Cerebellar nuclear complex (tissue), 1 donor: ENCODE measurements around the gene TIGAR.

ENCODE experiments used
- DNase-seq, 2 experiments: peaks; one replicate each; lab custom pipeline; 2025; lab: John Stamatoyannopoulos, UW

Gene TIGAR

GRCh38 chr12:4320853-4321701 is at the start of gene TIGAR:
Gene TIGAR (plus strand): TSS chr12:4321213. CDS start chr12:4321272, 59 bp downstream.
- peak; percentile 59 to 78 for DNase-seq

- no peak for DNase-seq
Measured at GRCh38 chr12:4271717-4272423, 49.1 kb upstream of the TIGAR start.

DNA sequence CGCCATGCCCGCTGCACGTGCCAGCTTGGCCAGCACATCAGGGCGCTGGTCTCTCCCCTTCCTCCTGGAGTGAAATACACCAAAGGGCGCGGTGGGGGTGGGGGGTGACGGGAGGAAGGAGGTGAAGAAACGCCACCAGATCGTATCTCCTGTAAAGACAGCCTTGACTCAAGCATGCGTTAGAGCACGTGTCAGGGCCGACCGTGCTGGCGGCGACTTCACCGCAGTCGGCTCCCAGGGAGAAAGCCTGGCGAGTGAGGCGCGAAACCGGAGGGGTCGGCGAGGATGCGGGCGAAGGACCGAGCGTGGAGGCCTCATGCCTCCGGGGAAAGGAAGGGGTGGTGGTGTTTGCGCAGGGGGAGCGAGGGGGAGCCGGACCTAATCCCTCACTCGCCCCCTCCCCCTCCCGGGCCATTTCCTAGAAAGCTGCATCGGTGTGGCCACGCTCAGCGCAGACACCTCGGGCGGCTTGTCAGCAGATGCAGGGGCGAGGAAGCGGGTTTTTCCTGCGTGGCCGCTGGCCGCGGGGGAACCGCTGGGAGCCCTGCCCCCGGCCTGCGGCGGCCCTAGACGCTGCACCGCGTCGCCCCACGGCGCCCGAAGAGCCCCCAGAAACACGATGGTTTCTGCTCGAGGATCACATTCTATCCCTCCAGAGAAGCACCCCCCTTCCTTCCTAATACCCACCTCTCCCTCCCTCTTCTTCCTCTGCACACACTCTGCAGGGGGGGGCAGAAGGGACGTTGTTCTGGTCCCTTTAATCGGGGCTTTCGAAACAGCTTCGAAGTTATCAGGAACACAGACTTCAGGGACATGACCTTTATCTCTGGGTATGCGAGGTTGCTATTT is 48.4 kb upstream of the TIGAR start:
- DNase-seq: no peak

DNA sequence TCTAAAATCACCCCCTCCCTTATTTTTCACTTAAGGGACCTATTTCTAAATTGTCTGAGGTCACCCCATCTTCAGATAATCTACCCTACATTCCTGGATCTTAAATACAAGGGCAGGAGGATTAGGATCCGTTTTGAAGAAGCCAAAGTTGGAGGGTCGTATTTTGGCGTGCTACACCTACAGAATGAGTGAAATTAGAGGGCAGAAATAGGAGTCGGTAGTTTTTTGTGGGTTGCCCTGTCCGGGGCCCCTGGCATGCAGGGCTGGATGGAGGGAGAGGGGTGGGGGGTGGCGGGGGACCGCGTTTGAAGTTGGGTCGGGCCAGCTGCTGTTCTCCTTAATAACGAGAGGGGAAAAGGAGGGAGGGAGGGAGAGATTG is 47.8 kb upstream of the TIGAR start:
- DNase-seq: no peak

DNA sequence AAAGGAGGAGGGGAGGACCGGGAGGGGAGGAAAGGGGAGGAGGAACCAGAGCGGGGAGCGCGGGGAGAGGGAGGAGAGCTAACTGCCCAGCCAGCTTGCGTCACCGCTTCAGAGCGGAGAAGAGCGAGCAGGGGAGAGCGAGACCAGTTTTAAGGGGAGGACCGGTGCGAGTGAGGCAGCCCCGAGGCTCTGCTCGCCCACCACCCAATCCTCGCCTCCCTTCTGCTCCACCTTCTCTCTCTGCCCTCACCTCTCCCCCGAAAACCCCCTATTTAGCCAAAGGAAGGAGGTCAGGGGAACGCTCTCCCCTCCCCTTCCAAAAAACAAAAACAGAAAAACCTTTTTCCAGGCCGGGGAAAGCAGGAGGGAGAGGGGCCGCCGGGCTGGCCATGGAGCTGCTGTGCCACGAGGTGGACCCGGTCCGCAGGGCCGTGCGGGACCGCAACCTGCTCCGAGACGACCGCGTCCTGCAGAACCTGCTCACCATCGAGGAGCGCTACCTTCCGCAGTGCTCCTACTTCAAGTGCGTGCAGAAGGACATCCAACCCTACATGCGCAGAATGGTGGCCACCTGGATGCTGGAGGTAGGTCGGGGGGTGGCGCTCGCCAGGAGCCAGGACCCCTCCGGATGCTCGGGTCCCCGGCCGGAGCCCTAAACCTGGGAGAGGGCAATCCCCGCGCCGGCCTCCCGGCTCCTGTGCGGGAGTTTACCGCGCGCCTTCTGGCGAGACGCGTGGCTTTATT is 47.2 kb upstream of the TIGAR start, which contains the start of gene CCND2:
TSS of gene CCND2 (plus strand) at position 111 of the 744 bp plus-strand sequence. CDS start at position 390, 279 bp downstream.
- DNase-seq: no peak

DNA sequence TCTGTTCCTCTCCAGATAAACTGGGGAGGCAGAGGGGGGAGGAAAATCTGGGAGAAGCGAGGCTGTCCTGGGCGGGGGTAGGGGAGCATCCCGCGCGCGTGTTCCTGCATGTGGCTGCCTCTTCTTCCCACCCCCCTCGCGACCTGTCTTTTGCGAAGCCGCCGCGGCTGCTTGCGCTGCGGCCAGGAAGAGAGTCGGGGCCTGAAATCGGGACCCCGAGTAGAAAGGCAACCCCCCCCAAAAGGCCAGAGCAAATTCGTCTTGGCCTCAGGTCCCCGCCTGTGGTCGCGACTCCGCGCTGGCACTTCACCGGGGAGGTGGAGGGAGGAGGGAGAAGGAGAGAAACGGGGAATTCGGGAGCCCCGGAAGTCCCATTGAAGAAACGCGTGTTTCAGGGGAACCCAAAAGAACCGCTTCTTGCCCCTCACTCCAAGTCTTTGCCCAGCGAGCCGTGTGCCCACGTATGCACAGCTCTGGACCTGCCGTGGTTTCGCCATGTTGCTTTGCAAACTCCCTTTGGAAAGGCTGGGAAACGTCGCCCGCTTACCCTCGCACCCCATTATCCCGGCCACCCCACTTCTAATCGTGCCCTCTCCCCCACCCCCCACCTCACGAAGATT is 46.5 kb upstream of the TIGAR start:
- DNase-seq: no peak

DNA sequence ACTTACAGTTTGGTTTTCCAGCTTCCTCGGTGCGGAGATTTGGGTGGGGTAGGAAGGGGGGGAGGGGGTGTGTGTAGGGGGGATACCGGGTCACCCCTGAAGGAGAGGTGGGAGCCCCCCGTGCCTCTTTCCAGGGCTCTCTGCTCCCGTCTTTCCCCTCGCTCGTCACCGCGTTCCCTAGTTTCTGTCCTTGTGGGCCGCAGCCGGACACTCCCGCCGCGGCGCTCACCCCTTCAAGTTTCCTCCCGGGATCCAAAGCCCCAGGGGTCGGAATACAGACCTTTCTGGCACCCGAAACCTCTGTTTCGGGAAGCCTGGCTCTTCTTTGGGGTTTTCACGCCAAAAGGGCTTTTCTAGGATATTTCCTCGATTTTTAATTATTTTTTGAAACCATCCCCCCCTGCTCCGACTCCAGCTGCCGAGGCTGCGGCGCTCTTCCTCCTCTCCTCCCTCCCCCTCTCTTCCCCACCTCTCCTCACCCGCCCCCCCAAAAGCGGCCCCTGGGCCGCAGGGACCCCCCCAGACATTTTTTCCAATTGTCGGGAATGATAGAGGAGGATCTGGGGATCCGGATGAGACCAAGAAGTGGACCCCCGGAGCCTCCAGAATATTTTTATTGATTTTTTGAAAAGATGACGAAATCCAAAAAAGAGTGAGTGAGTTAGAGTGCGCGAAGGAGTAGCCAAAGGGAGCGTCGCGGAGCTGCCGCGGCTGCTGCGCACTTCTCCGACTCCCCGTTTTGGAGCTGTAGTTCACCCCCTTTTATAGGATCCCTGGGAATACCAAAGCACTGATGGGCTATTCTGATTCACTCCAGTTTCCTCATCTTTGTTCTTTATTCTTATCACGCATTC is 45.8 kb upstream of the TIGAR start:
- DNase-seq: no peak

DNA sequence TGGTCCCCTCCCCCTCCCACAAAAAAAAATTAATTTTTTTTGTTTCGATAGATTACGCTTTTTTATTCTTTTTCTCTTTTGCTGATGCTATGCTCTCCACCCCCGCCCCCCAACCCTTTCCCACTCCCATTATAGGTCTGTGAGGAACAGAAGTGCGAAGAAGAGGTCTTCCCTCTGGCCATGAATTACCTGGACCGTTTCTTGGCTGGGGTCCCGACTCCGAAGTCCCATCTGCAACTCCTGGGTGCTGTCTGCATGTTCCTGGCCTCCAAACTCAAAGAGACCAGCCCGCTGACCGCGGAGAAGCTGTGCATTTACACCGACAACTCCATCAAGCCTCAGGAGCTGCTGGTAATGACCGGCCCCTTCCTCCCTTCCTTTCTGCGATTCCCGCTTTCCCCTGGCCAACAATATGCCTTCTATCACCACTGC is 45.1 kb upstream of the TIGAR start:
- DNase-seq: no peak

DNA sequence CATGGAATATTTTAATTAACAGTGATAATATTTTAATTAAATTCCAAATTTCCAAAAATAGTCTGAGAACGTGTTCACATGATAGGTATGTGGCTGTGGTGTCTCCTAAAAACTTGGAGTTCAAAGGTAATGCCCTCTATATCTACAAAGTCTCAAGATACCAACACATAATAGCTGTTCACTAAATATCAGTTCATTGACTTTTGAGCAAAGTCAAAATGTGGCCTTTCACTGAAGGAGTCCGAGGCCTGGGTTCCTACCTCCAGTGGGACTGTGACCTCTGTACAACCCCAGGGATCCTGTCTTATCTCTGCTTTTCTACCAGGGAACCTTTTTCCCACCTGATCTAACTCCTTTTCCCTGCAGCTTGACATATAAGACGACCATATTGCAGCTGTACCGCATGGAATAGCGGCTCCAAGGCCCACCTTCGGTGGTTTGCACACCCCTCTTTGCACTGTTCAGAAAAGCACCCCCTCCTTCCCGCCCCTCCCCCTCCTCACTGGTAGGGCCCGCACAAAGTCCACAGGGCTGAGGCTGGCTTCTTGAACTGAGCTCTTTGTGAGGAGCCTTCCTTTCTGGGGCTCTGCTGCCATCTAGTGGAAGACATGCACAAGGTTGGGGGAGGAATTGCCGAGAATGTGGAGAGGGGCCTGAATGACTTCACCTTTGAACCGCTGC is 44.3 kb upstream of the TIGAR start:
- DNase-seq: peak in 1 of 2 experiments; percentile 50

DNA sequence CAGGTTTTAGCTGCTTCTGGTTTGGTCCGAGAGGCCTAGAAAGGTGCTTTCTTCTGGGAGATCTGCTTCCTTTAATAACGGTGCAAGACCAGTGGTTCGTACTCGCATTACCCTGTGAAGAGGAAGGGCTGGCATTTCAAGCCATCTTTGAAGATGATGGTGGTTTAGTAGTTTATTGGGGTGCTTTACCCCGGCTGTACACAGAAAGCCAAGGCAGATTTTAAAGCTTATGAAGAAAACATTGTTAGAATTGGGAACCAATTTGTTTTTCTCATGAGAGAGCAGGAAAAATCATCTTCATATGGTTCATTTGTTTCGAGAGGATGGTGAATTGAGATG is 43.8 kb upstream of the TIGAR start:
- DNase-seq: no peak

- no peak for DNase-seq
Measured at GRCh38 chr12:4277857-4278256, 43.2 kb upstream of the TIGAR start.

- DNase-seq: no peak
Measured at GRCh38 chr12:4278329-4279197, 42.5 kb upstream of the TIGAR start.

DNA sequence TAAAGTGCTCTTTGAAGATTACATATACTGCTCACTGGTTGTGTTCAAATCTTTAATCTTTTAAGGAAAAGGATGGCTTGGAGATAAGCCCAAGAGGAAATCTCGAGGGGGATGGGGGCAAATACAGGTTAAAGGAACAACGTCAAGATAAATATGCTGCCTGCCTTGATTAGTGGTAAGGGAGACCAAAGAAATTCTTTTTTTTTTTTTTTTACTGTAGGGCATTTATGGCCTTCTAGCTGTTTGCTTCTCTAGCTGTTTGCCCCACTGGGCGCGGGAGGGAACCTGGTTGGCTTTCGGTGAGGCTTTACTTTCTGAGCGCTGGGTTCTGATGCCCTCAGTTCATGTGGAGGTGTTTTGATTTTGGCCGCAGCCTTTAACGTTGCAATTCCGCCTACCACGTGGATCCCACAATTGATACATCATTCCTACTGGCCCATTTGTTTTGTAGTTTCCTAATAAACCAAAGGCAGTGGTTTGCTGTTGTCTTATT is 41.8 kb upstream of the TIGAR start:
- no peak for DNase-seq

- DNase-seq: no peak
Measured at GRCh38 chr12:4280351-4281163, 40.5 kb upstream of the TIGAR start.

DNA sequence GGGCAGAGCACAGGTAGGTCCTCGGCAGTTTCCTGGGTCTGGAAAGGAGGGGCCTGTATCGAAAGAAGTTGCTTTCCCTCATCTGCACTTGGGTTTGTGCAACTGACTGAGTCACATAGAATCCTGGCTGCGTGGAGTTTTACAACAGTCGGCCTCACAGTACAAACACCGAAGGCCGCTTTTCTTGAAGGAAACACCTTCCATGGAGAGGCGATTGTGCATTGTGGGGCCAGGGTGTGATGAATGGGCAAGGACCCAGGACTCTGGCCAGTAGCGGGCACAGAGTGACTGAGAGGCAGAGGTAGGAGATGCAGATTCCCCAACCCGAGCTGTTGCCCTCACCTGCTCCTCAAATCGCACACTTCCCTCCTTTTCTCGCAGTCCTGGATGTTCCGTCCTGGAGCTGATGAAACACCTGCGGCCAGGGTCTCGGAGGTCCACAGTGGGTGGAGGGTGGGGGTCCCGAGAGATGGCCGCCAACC is 39.8 kb upstream of the TIGAR start:
- DNase-seq: no peak

DNA sequence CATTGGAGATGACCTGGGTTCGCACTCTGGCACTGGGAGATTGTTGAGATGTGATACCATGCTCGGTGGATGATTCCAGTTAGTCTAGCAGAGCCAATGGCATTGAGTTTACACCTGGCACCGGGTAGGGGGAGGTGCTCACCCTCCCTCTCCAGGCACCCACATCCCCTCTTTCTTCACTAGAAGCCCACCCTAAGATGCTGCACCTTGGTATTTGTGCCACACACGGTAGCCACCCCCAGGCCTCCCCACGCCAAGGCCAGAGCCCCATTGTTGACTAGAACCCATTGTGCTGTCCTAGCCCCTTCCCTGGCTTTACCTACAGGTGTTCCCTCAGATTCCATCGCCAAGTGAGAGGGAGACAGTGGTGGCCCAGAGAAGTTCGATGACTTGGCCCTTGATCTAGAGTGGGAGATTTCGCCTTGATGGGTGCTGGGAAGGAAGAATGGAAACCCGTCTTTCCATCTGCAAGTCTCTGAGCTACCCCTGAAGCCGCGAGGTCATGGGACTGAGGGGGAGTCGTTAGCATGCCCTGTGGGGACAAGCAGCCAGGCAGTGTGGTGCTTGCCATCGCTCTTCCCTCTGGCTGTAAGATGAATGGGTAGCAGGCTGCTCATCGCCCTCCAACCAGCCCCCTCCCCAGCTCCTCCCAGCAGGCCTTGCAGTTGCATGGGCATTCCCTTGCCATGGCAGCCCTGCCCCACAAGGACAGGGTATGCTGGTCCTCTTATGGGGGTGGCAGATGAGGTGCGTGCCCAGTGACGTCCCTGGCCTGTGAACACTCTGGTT is 38.7 kb upstream of the TIGAR start:
- no peak for DNase-seq
